HG03280 (cell line): ENCODE data around the gene DSCAML1.

Experiments
- ATAC-seq: cut with Tn5 transposase; IDR thresholded peaks from one replicate; pipeline ENCODE4 v1.9.1; 2021; ENCODE audit warnings: mild to moderate bottlenecking, moderate library complexity; ENCODE audit not compliant: unreplicated experiment

Gene DSCAML1

GRCh38 chr11:117620086-117620485 is 176.9 kb downstream of the DSCAML1 start:
- ATAC-seq: no peak

DNA sequence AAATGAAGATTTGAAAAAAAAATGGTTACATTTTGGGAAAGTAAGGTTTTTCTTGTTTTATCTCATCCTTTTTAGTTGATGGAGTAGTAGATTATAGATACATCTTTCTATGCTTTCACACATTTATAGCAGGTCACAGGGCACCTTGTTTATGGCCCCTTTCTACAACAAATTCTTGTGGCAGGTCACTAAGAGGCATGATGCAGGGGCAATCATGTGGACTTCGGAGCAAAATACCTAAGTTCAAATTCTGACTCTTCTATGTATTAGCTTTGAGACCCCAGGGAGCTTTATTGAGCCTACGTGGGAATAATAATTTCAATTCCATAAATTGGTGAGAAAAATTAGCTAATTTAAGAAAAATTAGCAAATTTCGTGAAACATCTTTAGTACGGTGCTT is 177.4 kb downstream of the DSCAML1 start:
- no peak for ATAC-seq

- no peak for ATAC-seq
Measured at GRCh38 chr11:117618982-117619355, 178.0 kb downstream of the DSCAML1 start.

DNA sequence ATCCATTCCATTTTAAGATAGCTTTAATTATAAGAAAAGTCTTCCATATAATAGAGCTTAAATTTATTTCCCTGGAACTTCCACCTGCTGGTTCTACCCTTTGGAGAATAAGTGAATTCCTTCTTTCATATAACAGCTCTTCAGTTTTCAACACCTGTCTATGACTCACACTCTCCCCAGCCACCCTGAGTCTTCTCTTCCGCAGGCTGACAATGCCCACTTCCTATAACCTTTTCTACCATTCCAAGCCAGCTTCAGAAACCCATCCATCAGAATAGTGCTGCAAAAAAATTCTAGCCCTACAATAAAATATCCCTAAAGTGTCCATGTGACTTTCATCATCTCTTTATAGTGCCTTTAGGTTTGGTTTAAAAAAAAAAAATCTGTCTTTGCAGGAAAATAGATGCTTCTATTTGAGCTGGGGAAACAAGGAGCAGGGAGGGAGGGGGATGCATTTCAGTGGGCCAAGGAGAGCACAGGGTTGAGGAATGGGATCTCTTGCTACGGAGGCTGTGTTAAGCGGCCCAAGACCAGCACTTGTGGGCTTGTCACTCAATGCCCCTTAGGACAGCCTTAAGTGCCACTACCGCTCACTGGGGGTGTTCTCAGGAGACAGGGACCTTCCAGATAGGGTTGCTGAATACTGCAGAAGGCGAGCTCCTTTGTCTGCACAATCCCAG is 178.6 kb downstream of the DSCAML1 start:
- no peak for ATAC-seq

DNA sequence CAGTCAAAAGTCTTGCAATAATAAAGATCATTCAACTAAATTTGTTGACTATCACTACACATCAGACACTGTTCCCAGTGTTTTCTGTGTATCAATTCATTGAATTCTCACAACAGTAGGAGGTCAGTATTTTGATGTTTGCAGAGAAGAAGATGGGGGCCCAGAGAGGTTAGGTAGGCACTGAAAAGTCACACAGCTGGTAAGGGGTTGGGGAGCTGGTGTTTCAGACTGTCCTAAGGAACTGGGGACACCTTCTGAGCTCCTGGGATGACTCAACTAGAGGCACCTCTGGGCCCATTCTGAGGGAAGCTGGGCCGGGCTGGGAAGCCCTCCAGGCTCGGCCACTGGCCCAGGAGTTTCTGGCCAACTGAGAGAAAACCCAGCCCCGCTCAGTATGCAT is 180.0 kb downstream of the DSCAML1 start:
- ATAC-seq: no peak

- no peak for ATAC-seq
Measured at GRCh38 chr11:117614728-117615127, 182.3 kb downstream of the DSCAML1 start.

GRCh38 chr11:117613521-117613920 is 183.5 kb downstream of the DSCAML1 start:
- ATAC-seq: no peak

DNA sequence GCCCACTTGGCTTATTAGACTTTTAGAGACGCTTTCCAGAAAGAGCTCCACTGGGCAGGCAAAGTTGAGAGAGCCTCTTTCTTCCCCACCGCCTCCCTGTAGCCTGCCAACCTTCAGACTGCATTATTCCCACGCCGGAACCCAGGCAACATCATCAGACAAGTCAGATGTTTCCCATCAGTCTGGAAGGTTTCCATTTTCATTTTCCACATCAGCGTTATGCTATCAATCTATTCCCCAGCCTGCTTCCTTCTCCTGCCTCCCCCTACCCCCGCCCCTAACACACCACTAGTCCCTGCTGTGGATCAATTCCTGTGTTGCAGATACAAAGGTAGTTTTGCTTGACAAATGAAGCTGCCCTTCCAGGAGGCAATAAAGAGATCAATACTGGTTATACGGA is 184.8 kb downstream of the DSCAML1 start:
- ATAC-seq: no peak

DNA sequence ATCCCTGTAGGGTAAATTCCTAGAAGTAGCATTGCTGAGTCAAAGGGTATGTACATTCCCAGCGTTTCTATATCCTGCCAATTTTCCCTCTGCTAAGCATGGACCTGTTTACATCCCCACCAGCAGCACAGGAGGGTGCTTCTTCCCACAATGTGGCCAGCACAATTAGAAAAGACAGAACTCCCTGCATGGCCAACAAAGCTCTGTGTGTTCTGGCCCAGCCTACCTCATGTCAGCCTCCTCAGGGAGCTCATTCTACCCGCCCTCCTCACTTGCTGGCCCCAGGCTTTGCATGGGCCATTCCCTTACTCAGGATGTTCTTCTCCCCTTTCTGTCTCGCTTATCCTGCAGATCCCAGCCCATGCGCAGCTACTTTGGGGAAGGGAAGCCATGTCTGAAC is 186.1 kb downstream of the DSCAML1 start:
- no peak for ATAC-seq

GRCh38 chr11:117610045-117610444 is 187.0 kb downstream of the DSCAML1 start:
- no peak for ATAC-seq

DNA sequence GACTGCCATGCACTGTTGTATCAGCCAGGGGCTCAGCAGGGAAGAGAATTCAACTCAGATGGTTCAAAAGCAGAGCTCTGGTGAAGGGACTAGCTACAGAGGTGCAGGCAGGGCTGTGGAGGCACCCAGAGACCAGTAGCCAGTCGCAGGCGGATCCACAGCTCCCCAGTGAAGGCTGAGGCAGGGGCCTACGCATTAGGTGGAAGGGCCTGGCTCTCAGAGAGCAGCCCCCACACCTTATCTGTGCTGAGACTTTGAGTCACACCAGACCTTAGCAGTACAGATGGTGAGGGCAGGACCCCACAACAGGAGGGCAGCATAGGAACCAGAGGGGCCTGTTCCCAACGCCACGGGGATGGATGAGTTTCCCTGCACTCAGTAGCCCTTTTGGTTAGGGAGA is 189.6 kb downstream of the DSCAML1 start:
- no peak for ATAC-seq

DNA sequence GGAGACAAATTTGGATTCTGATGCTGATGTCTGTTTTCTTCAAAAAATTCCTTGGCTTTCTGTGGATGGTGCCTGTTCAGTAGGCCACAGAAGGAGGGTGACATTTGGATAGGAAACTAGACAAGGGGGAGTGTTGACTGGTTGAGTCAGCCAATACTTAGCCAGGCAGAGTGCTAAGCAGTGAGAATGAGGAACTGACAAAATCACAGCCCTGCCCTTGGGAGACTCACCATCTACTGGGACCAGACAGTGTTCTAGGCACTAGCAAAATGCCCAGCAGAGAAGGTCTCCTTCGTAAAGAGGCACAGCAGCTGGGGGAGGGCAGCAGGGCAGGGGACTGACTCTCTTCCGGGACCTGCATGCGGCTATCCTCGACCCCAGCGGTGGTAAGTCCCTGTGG is 190.2 kb downstream of the DSCAML1 start:
- no peak for ATAC-seq

- ATAC-seq: peak; percentile 48
Measured at GRCh38 chr11:117606211-117606610, 190.8 kb downstream of the DSCAML1 start.

GRCh38 chr11:117605331-117605730 is 191.7 kb downstream of the DSCAML1 start:
- ATAC-seq: no peak

GRCh38 chr11:117604336-117604995 is 192.6 kb downstream of the DSCAML1 start:
- ATAC-seq: no peak

DNA sequence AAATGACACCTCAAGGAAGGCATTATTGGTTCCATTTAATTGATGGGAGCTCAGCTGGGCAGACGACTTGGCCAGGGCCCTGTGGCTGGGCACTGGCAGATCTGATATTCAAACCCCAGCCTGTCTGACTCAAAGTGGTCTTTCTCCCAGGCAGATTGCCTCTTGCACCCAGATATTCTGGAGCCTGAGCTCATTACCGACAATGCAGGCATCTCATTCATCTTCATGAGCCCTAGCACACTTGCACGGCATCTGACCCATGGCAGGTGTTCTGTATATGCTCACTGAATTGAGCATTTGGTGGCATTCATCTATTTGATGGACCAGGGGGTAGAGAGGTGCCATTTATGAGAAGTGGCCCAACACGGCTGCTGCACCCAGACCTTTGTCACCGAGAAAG is 193.1 kb downstream of the DSCAML1 start:
- ATAC-seq: no peak

DNA sequence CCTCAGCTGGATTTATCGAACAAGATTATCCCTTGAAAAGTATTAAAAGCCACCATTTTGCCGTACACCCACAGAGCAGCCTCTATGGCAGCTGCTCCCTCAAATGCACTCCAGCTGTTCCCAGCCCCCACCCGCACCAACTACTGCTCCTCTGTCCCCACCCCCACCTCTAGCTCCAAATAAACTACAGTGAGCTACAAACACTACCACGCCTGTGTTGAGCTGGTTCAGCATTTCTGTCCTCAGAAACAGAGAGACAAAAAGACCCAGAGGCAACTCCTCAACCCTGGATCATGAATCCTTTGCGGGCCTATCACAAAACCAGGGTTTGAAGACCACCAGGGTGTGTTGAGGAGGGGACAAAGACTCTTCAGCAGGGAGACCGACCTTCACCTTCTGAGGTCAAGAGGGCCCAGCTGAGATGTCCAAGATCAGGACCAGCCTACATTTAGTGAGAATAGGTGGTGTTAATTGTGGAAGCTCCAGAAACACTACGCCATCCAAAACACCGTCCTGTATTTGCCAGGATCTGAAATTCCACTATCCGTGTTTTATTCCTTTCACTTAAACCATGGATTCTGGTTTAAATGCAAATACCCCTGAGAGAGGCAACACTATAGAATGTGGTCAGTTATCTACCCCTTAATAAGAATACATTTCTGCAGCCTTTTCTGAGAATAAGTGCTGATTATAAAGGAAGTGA is 195.9 kb downstream of the DSCAML1 start:
- no peak for ATAC-seq

- no peak for ATAC-seq
Measured at GRCh38 chr11:117600234-117600783, 196.7 kb downstream of the DSCAML1 start.

- no peak for ATAC-seq
Measured at GRCh38 chr11:117597071-117597470, 199.9 kb downstream of the DSCAML1 start.

- ATAC-seq: no peak
Measured at GRCh38 chr11:117595440-117595839, 201.6 kb downstream of the DSCAML1 start.

DNA sequence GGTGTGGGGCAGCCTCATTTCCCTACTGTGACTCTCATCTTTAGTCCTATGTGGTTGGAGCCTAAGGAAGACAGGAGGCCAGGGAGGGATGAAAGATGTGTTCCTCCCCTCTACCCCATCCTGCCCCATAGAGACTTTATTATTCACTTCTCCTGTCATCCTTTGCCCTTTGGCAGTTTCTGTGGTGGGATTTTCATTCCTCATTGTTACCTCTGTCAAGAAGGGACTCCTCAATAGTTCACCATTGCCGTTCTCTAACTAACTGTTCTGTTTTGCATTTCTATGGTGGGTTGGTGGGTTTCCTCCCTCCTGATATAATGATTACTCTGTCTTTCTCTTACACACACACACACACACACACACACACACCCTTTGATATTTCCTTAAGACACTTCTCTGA is 202.3 kb downstream of the DSCAML1 start:
- no peak for ATAC-seq

DNA sequence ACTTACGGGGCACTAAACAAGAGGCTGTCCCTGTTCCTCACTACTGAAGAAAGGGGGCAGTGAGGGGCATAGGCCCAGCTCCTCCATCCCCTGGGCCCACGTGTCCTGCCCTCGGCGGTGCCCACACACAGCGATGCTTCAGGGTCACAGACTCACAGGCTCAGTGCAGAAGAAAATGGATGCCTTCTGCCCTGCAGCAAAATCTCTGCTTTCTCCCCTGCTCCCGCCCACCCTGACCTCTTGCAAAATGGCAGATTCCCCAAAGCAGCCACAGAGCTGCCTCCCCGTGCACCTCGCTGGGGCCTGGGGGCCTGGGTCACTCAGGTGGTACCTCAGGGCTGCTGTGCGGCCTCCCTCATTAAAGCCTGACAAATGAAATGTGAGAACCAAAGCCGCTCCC is 204.0 kb downstream of the DSCAML1 start:
- ATAC-seq: no peak
